KOPT-K1 (cell line): Measurements from ENCODE around the gene MACIR.
A peak's percentile ranks its signal among the peaks of the same experiment; 100 is the strongest.

ENCODE experiments used
- H3K27ac ChIP-seq: fragments of 200-600 bp; sonication (generic); 2 replicates; pipeline ENCODE4 v1.5.1; 2016; ENCODE audit warnings: antibody characterized with exemption, mild to moderate bottlenecking, low read depth, low read length; ENCODE audit not compliant: poor library complexity, severe bottlenecking
- H3K36me3 ChIP-seq: fragments of 200-600 bp; sonication (generic); 2 replicates; pipeline ENCODE4 v1.5.1; 2017; ENCODE audit warnings: antibody characterized with exemption, mild to moderate bottlenecking, low read length, moderate library complexity; ENCODE audit not compliant: insufficient read depth
- H3K9me3 ChIP-seq: fragments of 200-600 bp; sonication (generic); 2 replicates; pipeline ENCODE4 v1.5.1; 2017; ENCODE audit warnings: antibody characterized with exemption, low read length, mild to moderate bottlenecking; ENCODE audit not compliant: insufficient read depth, poor library complexity, severe bottlenecking

MACIR gene

DNA sequence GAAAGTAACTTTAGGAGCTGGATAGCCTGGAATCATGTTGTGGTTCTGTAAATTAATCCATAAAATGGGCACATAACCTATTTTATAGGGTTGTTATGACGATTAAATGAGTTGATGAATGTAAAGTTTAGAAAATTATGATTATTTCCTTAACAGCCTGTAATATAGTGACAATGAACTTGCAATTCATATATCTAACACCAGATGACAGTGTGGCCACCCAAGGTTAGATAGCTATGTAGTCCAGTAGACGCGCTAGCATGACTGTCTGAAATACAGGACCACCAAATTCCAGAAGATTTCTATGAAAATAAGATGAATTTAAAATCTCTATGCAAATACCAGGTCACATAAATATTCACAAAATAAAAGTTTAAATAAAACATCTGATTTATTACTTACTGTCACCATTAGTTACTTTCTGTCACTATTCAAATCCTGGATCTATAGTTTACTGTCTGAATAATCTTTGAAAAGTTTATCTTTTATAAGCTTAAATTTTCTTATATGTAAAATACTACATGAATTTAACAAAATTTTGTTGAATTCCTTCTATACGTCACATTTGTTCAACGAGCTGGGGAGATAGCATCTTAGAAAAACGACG is 26.1 kb upstream of the MACIR start:
- no peaks in the 10 kb centered on the region for H3K9me3 ChIP-seq
- no peaks in the 10 kb centered on the region for H3K36me3 ChIP-seq
- no peak overlapping the region for H3K27ac ChIP-seq

DNA sequence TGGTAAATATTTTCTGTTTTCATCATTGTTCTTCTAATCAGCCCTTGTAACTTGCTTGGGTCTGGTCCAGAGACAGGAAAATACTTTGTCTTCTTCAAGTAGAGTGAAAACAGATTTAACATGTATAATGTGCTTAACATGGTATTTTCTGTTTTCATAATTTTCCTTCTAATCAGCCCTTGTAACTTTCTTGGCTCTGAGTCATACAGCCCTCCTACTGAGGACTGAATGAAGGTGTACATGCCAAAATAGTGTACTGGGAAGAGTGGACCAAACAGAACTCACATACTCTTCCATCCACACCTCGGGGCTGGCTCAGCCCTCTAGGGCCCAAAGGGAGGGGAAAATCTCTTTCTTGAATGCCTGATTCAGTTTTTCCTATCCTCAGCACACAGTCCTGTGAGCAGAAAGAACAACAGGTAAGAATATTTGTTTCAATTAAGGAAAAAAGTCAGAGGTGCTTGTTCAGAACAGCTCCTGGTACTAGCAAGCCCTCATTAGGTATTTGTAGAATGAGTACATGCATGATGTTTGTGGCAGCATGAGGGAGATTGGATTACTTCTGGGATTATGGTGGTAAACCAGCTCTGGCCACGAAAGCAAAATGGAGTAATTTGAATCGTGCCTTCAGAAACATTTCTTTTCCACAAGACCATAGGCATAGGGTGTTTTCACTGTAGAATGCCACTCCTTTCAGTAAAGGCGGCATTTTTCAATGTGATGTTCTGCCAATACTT is 24.2 kb upstream of the MACIR start:
- Histone ChIP-seq H3K27ac (no peak overlapping the region), H3K36me3 (no peaks in the 10 kb centered on the region), H3K9me3 (peaks cover 7% of the 10 kb centered on the region)

DNA sequence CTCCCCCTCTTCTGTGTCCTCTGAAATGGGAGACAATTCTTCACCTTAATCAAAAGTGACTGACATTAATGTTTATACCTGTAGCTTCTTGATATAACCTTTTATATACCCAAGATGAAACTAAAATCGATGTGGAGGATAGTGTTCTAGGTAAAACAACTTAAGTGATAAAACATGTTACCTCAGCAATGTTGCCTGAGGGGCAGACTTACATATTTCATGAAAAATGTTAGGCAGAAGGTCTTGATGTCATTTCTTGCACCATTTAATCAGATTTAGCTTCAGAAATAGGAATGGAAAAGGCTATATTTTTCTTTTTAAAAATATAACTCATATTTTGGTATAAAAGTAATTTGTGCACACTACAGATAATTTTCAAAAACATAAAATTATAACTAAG is 22.7 kb upstream of the MACIR start:
- Histone ChIP-seq H3K36me3 (no peaks in the 10 kb centered on the region), H3K27ac (no peak overlapping the region), H3K9me3 (peaks cover 15% of the 10 kb centered on the region)

- Histone ChIP-seq H3K9me3 (peaks cover 15% of the 10 kb centered on the region), H3K27ac (no peak overlapping the region), H3K36me3 (no peaks in the 10 kb centered on the region)
Observed at GRCh38 chr5:103237778-103238177, 20.8 kb upstream of the MACIR start.

- Histone ChIP-seq H3K36me3 (no peaks in the 10 kb centered on the region), H3K9me3 (peaks cover 15% of the 10 kb centered on the region), H3K27ac (no peak overlapping the region)
Observed at GRCh38 chr5:103243665-103244064, 14.9 kb upstream of the MACIR start.

GRCh38 chr5:103244398-103244797 is 14.2 kb upstream of the MACIR start:
- Histone ChIP-seq H3K36me3 (no peaks in the 10 kb centered on the region), H3K9me3 (peaks cover 8% of the 10 kb centered on the region), H3K27ac (no peak overlapping the region)

DNA sequence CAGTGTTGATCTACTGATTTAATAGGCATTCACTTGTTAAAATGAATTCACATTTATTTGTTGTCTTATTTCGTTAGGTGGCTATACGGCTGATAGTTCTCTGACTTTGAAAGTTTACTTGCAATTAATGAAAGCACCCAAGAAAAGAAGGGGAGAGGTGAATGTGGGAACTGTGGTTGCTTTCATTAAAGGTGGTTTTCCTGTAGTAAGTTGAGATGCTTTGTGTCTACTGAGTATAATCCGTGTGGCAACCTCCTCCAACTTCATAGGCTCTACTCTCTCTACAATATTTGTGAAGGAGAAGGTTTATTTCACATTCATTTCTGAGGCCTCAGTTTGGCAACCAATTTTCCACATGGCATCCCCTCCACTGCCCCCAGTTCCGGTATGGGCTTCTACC is 12.8 kb upstream of the MACIR start:
- no peak overlapping the region for H3K27ac ChIP-seq
- no peaks in the 10 kb centered on the region for H3K36me3 ChIP-seq
- no peaks in the 10 kb centered on the region for H3K9me3 ChIP-seq

DNA sequence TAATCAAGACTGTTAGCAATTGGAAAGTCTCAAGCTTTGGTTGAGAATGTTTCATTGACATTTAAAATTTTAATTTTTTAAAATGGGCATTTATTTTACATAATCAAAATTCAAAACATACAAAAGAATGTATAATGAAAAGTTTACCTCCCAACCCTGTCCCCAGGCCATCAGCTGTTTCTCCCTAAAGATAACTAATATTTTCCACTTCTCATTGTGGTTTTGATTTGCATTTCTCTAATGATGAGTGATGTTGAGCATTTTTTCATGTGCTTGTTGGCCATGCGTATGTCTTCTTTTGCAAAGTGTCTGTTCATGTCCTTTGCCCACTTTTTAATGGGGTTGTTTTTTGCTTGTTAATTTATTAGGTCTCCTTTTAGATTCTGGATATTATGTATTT is 11.4 kb upstream of the MACIR start:
- Histone ChIP-seq H3K36me3 (no peaks in the 10 kb centered on the region), H3K9me3 (no peaks in the 10 kb centered on the region), H3K27ac (no peak overlapping the region)

- Histone ChIP-seq H3K9me3 (no peaks in the 10 kb centered on the region), H3K27ac (no peak overlapping the region), H3K36me3 (no peaks in the 10 kb centered on the region)
Observed at GRCh38 chr5:103249068-103249467, 9.5 kb upstream of the MACIR start.

DNA sequence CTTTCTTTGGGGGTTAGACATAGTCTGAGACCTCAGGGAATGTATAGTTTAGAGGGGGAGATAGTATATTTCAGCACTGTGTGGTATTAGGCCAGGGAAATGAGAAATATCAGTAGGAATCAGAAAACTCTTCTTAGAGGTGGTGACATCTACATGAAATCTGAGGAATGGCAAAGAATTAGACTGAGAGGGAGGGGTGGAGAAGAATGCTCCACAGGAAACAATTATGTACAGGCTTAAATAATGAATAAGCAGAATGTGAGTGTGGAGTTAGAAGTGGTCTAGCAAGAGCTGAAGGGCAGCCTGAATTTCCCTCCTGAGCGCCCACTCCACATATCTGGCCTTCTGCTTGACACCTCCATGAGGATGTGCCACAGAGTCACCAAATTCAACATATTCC is 3.6 kb upstream of the MACIR start:
- H3K9me3 ChIP-seq, result no peaks in the 10 kb centered on the region
- H3K36me3 ChIP-seq, result no peaks in the 10 kb centered on the region
- no peak overlapping the region for H3K27ac ChIP-seq

GRCh38 chr5:103255691-103256090 is 2.9 kb upstream of the MACIR start:
- Histone ChIP-seq H3K9me3 (no peaks in the 10 kb centered on the region), H3K36me3 (no peaks in the 10 kb centered on the region), H3K27ac (no peak overlapping the region)

DNA sequence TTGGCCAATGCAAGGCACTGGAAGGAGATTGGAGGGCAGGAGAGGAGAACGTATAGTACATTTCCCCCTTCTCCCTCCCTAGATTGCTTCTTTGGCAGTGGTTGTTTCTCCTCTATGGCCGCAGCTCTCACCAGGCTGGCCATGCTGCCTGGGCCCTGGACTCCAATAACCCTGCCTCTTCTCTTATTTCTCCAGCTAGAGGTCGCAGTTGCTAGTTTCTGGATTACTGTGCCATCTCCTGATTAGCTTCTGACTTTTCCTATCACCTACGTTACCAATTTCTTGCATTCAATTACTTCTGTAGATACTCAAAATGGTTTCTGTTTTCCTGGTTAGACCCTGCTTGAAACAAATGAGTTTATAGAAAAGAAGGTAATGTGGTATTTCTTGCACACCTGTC is 2.4 kb upstream of the MACIR start:
- Histone ChIP-seq H3K27ac (no peak overlapping the region), H3K9me3 (no peaks in the 10 kb centered on the region), H3K36me3 (no peaks in the 10 kb centered on the region)

- Histone ChIP-seq H3K9me3 (no peaks in the 10 kb centered on the region), H3K27ac (peak overlapping the region; percentile 71), H3K36me3 (no peaks in the 10 kb centered on the region)
Observed at GRCh38 chr5:103258957-103259704, 568 bp downstream of the MACIR start.

DNA sequence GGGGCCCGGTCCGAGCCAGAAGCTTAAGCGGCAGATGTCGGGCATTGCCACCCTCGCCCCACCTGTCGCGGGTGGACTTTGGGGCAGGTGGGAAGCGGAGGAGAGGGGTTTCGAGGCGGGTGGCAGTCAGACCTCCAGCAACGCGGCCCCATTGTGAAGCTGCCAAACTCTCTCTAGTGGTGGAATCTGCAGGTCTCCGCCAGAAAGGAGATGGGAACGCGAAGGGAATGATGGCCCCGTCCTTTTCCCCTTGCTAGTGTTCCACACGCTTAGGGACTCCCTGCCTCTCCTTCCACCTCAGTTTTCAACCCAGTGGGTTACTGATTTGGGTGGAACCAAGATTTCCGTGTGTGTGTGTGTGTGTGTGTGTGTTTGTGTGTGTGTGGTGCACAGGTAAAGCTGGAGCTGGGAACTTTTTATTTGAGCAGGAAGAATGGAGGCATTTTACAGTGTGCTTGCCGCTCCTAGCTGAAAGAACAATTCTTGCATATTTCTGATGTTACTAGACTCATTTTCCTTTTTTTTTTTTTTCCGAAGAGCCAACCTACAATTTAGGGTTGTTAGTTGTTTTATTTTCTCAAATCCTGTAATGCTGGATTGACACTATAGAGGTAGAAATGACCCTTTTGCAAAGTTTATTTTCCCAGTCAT is 1.3 kb downstream of the MACIR start:
- H3K36me3 ChIP-seq, result no peaks in the 10 kb centered on the region
- no peaks in the 10 kb centered on the region for H3K9me3 ChIP-seq
- H3K27ac ChIP-seq, result peak overlapping the region; percentile 71

DNA sequence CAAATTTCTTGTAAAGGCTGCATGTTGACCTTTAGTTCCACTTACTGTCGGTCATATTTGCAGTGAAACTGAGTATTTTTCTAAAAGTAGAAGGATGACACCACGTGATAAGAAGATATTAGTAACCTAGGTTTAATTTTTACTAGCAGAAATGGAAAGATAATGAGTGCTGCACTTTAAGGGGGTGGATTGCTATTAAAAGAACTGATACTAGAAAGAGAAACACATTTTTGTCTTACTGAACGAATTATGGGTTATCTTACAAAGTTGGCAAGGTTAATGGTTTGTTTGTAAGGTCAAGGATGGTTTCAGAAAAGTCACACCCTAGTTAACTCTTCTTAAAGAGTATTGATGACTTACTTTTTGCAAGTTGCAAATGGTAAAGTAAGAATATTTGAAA is 2.4 kb downstream of the MACIR start:
- Histone ChIP-seq H3K27ac (no peak overlapping the region), H3K9me3 (no peaks in the 10 kb centered on the region), H3K36me3 (no peaks in the 10 kb centered on the region)
